GM08714 (cell line): ENCODE measurements around the gene GPS1.

Experiments
- H3K4me3 ChIP-seq: fragments of 200-500 bp; sonication (Bioruptor generic); 2 replicates; pipeline ENCODE4 v1.5.1; 2014; ENCODE audit warnings: mild to moderate bottlenecking, low read length, inconsistent platforms
- ZNF274 ChIP-seq: IDR thresholded peaks from 2 replicates; pipeline ENCODE4 v1.6.1; 2012; ENCODE audit warnings: mild to moderate bottlenecking, low read depth, low read length

GPS1 gene

DNA sequence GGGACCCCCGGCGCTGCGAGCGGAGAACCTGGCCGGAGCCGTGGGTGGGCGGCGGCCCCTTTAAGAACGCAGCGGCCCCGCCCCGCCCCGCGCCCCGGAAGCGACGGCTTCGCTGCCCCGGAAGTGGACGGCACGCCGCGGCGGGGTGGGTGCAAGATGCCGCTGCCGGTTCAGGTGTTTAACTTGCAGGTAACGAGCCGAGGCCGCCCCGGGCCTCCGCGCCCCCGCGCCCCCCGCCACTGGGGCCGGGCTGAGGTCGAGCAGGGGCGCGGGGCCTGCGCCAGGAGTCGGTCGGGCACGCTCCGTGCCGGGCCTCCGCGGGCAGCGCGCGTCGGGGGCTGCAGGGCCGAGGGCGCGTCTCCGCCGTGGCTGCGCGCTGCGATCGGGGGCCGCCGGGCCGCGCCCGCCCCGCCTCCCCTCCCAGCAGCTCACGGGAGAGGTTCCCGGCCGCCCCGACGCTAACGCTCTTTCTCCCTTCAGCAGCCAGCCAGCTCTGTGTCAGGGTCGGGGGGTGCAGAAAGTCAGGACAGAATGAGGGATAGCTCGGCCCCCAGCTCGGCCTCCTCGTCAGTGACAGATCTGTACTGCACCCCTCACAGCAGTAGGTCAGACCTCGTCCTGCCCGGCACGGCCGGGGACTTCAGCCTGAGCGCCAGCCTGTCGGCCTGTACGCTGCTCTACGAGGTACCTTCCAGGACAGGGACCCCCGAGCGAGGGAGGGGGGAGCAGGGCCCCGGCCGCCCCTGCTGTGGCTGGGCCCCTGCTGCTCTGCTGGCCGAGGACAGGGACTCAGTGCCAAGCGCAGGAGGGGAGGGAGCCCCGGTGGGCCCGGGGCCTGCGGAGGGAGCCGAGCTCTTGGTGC, at the start of gene GPS1, which contains the start of gene RFNG:
Gene GPS1 (plus strand): TSS at position 123 of the 862 bp plus-strand sequence. CDS start 34 bp downstream, at position 157.
Gene RFNG (minus strand): TSS at position 36 of the 862 bp plus-strand sequence. CDS start 45 bp downstream, outside the sequence.
- peak within 1 kb of the TSS; percentile 86 for H3K4me3 ChIP-seq
- TF ChIP-seq ZNF274: no peak

DNA sequence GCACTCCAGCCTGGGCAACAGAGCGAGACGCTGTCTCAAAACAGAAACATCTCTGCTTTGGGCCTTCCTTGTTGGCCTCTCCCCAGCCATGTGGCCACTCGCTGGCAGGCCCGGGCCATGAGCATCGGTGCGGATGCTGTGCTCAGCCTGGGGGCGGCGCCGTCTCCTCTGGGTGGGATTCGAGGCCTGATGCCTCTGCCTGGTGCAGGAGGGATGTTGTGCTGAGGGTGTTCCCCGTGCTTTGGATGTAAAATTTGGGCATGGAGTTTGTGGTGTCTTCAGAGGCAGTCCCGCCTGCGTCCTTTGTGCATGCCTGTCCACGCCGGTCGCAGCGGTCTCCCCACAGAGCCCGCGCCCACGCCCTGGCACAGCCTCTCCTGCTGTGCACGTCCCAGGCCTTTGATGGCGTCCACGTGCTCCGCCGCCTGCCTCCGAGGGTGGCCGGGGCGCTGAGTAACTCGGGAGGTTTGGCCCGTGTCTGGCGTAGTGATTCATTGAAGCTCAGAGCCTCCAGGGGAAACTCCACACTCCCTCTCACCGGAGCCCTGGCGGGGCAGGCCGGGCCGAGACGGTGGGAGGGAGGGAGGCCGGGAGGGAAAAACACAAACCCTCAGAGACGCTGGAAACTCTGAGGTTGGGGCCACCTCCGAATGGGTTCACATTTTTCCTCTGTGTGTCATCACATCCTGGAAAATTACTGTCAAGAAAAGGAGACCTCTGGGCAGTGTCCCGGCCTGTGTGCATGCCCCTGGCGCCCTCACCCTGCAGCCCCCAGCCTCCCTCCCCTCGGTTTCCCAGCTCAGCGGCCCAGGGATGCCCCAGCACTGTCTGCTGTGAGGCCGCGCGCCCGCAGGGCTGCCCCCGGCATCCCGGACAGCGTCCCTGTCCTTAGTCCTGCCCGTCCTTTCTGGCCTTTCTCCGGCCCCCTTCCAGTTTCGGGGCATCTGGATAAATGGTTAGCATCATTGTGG, 48.0 kb upstream of the GPS1 start:
- H3K4me3 ChIP-seq: no peak overlapping the region

DNA sequence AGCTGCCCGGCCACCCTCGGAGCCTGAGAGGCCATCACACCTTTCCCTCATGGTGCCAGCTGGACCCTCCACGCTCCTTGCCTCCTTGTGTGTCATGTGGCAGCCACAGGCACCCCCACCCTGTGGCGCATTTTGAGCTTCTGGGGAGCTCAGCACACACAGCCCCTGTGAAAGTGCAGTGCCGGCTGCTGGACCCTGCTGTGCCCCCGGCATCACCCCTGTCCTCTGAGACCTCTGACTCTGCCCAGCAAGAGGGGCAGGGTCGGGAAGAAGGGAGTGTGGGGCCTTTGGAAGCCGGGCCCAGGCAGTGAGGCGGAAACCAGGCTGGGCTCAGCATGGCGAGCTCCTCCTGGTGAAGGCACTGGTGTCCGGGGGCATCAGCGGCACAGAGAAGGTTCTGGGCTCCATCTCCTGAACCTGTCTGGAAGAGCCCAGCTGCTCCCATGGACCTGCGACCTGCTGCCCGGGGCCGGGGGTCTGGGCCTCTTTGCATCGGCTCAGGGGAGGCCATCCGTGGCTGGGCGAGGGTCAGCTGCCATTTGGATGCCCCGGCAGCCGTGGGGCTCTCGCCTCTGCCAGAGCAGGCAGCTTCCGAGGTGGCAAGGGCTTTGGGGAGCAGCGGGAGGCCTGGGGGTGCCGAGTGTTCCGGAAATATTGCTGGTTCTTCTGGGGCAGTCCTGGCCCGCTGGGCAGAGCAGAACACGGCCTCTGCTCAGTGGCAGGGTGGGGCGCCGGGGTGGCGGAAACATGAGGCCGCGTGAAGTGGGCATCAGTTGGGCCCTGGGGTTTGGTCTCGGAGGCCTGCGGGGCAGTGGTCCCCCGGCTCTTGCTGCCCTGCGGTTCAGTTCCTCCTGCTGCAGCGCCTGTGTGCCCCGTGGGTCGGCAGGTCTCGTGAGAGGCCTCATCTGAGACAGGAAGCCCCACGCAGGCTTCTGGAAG, 46.9 kb upstream of the GPS1 start:
- TF ChIP-seq ZNF274: no peak
- H3K4me3 ChIP-seq: no peak overlapping the region

More for the DNA sequence above, 48.0 kb upstream of the GPS1 start:
- no peak for TF ChIP-seq ZNF274

DNA sequence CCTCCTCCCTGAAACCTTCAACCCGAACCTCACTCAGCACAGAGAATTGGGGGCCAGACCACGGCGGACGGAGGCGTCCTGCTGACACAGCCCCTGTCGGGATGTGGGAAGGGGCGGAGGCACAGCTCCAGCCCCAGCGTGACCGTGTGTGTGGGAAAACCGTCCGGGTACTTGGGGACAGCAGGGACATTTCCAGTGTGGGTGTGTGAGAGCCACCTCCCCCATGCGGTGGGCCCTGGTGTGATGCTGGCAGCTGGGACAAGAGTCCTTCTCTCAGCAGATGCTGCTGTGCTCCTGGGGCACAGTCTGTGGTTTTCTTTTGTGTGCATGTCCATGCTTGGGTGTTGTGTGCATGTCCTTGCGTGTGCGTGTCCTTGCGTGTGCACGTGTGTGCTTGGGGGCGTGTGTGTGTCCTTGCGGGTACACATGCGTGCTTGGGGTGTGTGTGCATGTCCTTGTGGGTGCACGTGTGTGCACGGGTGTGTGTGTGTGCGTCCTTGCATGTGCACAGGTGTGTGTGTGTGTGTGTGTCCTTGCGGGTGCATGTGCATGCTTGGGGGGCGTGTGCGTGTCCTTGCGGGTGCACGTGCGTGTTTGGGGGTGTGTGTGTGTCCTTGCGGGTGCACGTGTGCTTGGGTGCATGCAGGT, 45.9 kb upstream of the GPS1 start:
- no peak for TF ChIP-seq ZNF274

DNA sequence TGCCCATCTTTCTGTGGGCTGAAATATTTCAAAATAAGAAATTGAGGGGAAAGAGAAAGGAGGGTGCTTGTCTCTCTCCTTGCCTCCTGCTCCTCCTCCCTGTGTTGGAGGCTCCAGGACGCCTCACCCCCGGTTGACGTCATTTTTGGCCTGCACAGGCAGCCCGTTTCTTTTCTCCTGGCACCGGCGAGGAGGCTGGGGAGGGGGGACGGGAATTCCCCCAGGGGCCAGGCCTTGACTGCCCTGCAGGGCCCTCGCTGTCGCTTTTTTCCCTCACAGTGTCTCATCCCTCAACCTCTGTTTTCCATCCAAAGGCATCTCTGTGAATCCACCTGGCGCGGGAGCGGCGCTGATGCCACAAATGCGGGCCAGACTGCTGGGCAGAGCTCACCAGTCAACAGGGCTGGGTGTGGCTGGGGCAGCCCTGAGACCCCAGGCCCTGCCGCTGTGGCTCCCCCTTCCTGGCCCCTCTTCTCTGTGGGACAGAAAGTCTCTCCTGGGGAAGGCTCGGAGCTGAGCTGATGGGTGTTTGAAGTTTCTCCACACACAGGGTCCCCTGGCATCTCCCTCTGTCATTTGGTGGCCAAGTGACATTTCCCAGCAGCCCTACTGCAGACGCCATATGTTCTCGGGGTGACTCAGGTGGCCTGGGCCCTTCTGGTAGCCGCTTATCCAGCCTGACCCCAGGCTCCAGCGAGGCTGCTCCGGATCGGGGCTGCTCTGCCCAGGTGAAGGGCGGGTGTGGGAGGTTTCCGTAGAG, 45.0 kb upstream of the GPS1 start:
- TF ChIP-seq ZNF274: no peak
- no peak overlapping the region for H3K4me3 ChIP-seq

More for the DNA sequence above, 45.9 kb upstream of the GPS1 start:
- H3K4me3 ChIP-seq: no peak overlapping the region

DNA sequence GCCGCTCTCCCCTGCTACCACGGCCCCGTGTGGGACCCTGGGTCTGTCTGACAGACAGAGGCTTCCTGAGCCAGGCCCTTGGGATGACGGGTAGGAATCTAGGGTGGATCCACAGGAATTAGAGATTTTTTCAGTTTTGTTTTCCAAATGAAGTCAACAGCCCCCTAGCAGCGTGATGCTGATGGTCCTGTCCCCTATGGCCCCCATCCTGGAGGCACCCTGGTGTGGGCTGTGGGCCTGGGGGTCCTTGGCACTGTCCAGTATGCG, 44.5 kb upstream of the GPS1 start:
- no peak for TF ChIP-seq ZNF274
- no peak overlapping the region for H3K4me3 ChIP-seq

DNA sequence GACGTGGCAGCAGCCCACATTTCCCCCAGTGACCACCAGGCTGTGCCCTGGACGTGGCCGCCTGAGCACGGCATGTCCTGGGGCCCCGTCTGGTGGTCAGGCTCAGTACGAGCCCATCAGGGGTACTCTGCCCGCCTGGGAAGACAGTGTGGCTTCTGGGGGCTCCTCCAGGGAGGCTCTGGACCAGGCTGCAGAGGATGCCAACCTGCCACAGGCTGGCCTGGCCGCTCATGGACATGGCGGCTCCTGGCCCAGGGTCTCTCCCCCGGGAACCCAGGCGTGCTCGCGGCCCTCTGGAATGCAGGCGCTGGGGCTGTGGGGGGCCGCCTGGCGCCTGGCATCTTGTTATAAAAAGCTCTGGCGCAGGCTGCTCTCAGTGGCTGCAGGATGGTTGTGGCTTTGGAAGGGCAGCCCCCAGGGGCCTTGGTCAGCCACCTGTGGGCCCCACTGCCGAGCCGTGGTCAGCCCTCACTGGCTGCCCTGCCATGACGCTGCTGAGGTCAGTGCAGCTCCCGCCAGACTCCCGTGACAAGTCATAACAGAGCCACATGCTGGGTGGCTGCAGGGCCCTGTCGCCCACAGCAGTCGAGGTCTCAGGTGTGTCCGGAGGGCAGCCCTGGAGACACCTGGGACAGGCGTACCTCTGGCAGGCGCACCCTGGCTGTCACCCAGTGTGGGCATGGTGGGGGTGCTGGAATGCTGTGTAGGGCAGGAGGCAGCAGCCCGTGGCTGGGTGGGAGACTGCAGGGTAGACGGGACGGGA, 44.0 kb upstream of the GPS1 start:
- H3K4me3 ChIP-seq: no peak overlapping the region
- TF ChIP-seq ZNF274: no peak

DNA sequence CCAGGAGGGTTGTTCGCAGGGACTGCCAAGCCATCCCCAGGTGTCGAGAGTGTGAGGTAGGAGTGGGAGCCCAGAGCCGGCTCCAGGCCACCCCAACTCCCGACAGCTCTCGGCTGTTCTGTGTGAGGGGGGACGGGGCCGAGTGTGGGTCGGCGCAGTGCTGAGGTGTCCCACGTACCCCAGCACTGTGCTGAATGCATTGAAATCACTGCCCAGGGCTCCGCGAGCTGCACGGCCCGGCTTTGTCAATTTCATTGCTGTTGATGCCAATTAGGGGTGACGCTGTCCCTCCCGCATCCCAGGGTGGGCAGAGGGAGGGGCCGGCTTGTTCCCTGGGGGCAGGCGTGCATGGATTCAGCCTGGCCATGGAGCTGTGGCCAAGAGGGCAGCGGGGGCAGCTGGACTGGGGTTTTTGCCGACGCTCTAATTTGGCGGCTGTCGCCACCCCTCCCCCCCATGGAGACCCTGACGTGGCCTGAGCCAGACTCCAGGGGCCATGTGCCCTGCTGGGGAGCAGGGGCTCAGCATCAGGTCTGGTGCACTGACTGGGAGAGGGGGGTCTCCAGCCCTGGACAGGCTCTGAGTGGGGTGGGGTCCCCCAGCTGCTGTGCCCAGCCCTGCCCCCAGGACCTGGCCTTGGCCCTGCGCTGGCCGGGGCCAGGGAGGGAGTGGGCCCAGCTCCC, 43.3 kb upstream of the GPS1 start:
- no peak overlapping the region for H3K4me3 ChIP-seq
- TF ChIP-seq ZNF274: no peak

DNA sequence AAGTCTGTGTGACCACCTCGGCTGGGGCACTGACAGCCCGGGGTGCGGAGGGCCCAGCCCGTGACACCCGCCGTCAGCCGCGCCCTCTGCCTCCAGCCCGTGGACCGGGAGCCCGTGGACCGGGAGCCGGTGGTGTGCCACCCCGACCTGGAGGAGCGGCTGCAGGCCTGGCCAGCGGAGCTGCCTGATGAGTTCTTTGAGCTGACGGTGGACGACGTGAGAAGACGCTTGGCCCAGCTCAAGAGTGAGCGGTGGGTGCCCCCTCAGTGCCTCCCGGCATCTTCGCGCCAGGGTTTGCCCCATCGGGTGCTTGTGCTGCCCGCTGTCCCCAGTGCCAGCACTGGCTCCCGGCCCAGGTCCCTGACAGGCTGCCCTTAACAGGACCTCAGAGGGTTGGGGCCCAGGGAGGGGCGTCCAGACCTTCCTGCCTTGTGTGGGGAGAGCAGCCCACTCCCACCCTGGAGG, 42.7 kb upstream of the GPS1 start:
- no peak for TF ChIP-seq ZNF274
- no peak overlapping the region for H3K4me3 ChIP-seq

DNA sequence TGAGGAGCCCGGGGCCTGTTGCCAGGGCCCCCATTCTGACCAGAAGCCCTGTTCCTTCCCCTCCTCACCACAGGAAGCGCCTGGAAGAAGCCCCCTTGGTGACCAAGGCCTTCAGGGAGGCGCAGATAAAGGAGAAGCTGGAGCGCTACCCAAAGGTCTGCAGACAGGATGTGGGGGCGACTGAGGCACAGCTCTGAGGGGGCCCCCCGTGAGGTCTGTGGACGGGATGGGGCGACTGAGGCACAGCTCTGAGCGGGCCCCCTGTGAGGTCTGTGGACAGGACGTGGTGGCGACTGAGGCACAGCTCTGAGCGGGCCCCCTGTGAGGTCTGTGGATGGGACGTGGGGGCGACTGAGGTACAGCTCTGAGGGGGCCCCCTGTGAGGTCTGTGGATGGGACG, 42.3 kb upstream of the GPS1 start:
- TF ChIP-seq ZNF274: no peak
- no peak overlapping the region for H3K4me3 ChIP-seq

DNA sequence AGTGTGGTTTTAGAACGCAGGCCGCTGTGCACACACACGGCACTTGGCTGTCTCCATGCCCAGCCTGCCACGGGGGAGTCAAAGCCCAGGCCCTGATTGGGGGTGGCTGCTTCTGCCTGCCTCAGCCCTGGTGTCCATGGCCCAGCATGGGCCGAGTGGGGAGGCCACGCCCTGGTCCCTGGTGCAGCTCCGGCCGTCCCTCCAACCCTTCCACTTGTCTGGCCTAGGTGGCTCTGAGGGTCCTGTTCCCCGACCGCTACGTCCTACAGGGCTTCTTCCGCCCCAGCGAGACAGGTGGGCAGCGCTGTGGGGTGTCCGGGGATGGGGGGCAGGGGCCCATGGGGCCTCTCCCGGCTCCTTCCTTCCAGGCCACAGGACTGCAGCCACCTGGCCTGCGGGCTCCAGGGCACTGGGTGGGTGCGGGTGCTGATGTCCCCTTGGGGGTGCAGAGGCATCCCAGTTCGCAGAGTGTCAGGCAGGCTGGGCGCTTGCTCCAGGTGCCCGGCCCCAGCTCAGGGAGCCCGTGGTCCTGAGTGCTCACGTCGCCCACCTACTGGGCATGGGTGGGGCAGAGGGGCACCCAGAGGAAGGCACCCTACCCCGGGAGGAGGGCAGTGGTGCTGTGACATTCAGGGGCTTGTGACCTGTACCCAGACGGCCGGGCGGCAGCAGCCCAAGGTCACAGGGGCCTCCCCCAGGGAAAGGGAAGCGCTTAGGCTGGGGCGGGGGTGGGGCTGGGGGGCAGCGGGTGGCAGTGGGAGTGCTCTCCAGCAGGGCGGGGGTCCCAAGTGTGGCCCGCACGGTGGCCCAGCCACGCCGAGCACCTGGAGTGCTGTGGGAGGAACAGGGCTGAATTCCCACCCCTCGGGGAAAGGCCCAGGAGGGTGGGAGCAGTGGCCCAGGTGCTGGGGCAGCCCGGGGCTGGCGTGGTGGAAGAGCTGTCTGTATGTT, 40.8 kb upstream of the GPS1 start:
- no peak overlapping the region for H3K4me3 ChIP-seq
- no peak for TF ChIP-seq ZNF274
